NCI-H1105 treated with DMSO at 0.1 percent for 48 hours (cell line): ENCODE data around the gene EFNA1.
"Not testable (repeated sequence)": the region's sequence is repeated elsewhere in the genome, so short reads cannot be mapped to it uniquely, and the experiment has no call there.

Experiments
- DNase-seq: peaks from one replicate; lab custom pipeline; 2025; lab: John Stamatoyannopoulos, UW

Gene EFNA1

DNA sequence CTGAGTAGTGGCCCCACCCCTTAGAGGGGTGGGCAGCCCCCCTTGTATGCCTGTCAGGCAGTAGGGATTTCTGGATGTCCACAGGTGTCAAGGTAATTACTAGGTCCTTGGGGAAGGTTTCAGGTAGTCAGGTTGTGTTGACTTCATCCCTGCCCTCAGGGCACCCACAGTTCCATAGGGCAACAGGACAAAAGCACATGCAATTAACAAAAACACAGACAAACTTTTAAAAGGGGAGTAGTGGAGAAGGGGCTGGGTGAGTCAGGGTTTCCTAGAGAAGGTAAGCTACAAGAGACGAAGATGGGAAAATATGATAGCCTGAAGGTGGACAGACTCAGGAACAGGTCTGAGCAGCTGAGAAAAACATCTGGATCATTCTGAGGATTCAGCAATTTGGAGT, 31.3 kb downstream of the EFNA1 start:
- DNase-seq, result no peak

DNA sequence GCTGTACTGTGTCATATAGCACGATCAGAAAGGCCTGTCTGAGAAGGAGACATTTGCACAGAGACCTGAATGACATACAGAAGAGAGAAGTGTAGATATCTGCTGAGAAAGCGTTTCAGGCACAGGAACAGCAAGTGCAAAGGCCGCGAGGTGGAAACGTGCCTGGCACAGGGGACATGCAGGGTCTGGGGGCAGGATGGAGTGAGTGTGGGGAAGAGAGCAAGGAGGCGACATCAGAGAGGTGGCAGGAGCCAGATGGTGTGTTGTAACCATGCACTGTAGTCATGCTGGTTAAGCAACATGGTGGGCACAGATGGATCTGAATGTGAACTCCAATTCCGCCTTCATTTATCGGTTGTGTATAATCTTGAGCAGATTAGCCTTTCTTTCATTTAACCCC, 32.5 kb downstream of the EFNA1 start:
- no peak for DNase-seq

DNA sequence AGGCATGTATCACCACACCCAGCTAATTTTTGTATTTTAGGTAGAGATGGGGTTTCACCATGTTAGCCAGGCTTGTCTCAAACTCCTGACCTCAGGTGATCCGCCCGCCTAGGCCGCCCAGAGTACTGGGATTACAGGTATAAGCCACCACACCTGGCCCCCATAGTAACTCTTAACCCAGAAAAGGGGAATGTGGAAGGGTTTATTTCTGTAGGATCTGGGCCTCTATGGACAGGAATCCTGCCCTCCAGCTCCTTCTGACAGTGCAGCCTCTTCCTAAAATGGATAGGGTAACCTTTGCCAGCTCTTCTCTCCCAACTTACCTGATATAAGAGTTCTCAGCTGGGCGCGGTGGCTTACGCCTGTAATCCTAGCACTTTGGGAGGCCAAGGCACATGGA, 35.0 kb downstream of the EFNA1 start:
- DNase-seq, result not testable (repeated sequence)

DNA sequence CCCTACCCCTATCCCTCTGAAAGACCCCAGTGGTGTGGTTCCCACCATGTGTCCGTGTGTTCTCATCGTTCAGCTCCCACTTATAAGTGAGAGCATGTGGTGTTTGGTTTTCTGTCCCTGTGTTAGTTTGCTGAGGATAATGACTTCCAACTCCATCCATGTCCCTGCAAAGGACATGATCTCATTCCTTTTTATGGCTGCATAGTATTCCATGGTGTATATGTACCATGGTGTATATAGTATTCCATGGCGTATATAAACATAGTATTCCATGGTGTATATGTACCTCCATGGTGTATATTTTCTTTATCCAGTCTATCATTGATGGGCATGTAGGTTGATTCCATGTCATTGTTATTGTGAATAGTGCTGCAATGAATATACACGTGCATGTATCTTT, 36.1 kb downstream of the EFNA1 start:
- DNase-seq, result not testable (repeated sequence)

- not testable (repeated sequence) for DNase-seq
These were observed 36.9 kb downstream of the EFNA1 start for GRCh38 chr1:155164625-155165024.

- DNase-seq, result no peak
These were observed 38.4 kb downstream of the EFNA1 start for GRCh38 chr1:155166051-155166470.

DNA sequence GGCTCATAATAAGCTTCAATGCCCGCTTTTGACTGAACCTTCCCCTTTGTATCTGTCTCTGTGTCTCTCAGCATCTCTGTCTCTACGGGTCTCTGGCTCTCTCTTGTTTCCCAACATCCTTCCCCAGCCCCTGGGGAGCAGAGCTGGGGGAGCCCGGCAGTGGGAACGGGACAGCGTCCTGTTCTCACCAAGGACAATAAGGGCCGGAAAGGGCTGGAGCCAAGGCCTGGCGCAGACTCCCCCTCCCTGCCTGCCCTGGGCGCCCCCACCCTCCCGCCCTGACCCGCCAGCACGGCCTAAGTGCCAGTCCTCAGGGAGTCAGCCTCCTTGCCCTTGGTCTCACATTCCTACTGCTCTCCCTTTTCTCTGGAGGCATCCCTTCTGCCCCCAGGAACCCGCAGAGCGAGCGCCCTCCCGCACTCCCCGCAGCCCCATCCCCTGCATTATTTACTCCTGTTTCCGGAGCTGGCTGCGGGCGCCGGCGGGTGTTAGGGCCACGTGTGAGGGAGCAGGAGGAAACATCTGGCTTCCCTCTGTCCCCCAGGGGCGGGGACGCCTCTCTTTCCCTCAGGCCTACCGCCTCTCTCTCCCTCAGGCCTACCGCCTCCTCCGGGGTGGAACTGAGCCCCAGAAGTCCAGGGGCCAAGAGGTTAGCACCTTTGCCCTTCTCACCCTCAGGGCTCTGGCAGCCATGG, 38.9 kb downstream of the EFNA1 start:
- no peak for DNase-seq

GRCh38 chr1:155167166-155168104, 39.8 kb downstream of the EFNA1 start:
- peak; percentile 88 for DNase-seq

- not testable (repeated sequence) for DNase-seq
These were observed 40.4 kb downstream of the EFNA1 start for GRCh38 chr1:155168105-155168445.

- DNase-seq, result no peak
These were observed 41.0 kb downstream of the EFNA1 start for GRCh38 chr1:155168456-155169210.

- DNase-seq, result no peak
These were observed 41.9 kb downstream of the EFNA1 start for GRCh38 chr1:155169541-155169940.

- no peak for DNase-seq
These were observed 42.6 kb downstream of the EFNA1 start for GRCh38 chr1:155170101-155170785.

DNA sequence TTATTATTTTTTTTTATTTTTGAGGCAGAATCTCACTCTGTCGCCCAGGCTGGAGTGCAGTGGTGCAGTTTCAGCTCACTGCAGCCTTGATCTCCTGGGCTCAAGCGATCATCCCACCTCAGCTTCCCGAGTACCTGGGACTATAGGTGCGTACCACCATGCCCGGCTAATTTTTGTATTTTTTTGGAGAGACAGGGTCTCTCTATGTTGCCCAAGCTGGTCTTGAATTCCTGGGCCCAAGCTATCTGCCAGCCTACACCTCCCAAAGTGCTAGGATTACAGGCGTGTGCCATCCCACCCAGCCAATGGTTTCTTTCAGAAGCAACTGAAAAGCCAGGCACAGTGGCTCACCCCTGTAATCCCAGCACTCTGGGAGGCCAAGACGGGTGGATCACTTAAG, 43.1 kb downstream of the EFNA1 start:
- DNase-seq, result no peak

- DNase-seq, result no peak
These were observed 44.4 kb downstream of the EFNA1 start for GRCh38 chr1:155171836-155172731.

GRCh38 chr1:155172732-155173477, 45.2 kb downstream of the EFNA1 start, which contains the start of gene KRTCAP2:
TSS of gene KRTCAP2 (minus strand) at chr1:155173304. CDS start at chr1:155173224, 80 bp downstream.
- peak; percentile 97 for DNase-seq

GRCh38 chr1:155173478-155174323, 46.0 kb downstream of the EFNA1 start, which contains the start of gene TRIM46:
TSS of gene TRIM46 (plus strand) at chr1:155173849. CDS start at chr1:155173967, 118 bp downstream.
- DNase-seq, result peak; percentile 58

DNA sequence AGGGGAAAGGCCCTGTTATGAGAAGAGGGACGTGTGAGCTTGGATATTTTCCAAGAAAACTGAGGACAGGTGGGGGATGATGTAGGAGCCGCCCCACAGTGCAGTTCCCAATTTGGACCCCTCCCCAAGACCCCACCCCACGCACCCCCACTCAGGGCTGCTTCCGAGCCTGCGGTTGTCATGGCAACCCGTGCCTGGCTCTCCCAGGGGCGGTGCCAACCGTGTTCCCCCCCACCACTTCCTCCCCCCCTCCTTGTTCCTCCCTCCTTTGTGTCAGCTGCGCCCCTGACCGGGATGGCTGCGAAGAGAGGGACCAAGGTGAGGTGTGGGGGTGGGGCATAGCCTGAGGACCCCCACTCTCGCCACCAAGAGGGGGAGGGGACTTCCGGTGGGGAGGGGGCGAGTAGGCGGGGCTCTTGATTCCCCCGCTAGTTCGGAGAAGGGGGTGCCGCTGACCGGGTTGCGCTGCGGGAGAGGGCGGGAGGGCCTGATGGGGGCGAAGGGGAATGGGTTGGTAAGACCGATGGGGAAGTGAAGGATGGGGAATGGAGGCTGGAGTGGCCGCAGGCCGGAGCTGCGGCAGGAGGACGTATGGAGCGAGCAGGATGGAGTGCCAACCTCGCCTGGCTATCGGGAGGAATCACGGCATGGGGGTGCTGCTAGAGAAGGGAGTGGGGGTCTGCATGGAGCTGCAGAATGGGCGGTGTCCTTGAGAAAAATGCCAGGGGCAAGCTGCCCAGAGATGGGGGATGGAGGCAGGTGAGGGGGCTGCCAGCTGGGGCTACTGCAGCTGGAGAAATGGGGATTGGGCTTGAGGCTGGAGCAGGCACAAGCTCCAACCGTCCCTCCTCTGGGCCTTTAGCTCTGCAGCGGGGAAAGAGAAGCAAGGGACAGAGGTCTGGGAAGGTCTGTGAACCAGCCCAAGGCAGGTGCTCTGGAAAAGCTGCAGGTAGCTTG, 46.9 kb downstream of the EFNA1 start:
- peak; percentile 48 for DNase-seq
